Measurements from ENCODE around the gene NDUFS6.

The NDUFS6 gene

GRCh38 chr5:1779782-1780613 lies 21.2 kb upstream of the NDUFS6 start:
- TF ChIP-seq CTCF (conservative IDR thresholded peaks at IDR 0.05) (no peak), ZFX (IDR thresholded peaks at IDR 0.05) (no peak)
- H3K27ac ChIP-seq = no peak overlapping the region

GRCh38 chr5:1780614-1780930 lies 20.6 kb upstream of the NDUFS6 start:
- no peak for TF ChIP-seq ZFX (IDR thresholded peaks at IDR 0.05)
- no peak for TF ChIP-seq CTCF (conservative IDR thresholded peaks at IDR 0.05)
- H3K27ac ChIP-seq = no peak overlapping the region

- H3K27ac ChIP-seq = no peak overlapping the region
- no peak for TF ChIP-seq CTCF (conservative IDR thresholded peaks at IDR 0.05)
- no peak for TF ChIP-seq ZFX (IDR thresholded peaks at IDR 0.05)
Observed at GRCh38 chr5:1781107-1781506, 20.1 kb upstream of the NDUFS6 start.

GRCh38 chr5:1781726-1782384 lies 19.4 kb upstream of the NDUFS6 start:
- no peak for TF ChIP-seq ZFX (IDR thresholded peaks at IDR 0.05)
- TF ChIP-seq CTCF (conservative IDR thresholded peaks at IDR 0.05) = no peak
- no peak overlapping the region for H3K27ac ChIP-seq

GRCh38 chr5:1782385-1783215 lies 18.6 kb upstream of the NDUFS6 start:
- H3K27ac ChIP-seq = no peak overlapping the region
- TF ChIP-seq ZFX (IDR thresholded peaks at IDR 0.05) (no peak), CTCF (conservative IDR thresholded peaks at IDR 0.05) (no peak)

- TF ChIP-seq CTCF (conservative IDR thresholded peaks at IDR 0.05) = no peak
- no peak for TF ChIP-seq ZFX (IDR thresholded peaks at IDR 0.05)
- H3K27ac ChIP-seq = no peak overlapping the region
Observed at GRCh38 chr5:1783216-1783554, 18.0 kb upstream of the NDUFS6 start.
